Cerebellar nuclear complex (tissue), 1 donor: ENCODE measurements around the gene ICE1.
"Not testable (repeated sequence)": the region's sequence is repeated elsewhere in the genome, so short reads cannot be mapped to it uniquely, and the experiment has no call there.

Source experiments
- DNase-seq, 2 experiments: peaks; one replicate each; lab custom pipeline; 2025; lab: John Stamatoyannopoulos, UW

ICE1 gene

GRCh38 chr5:5421961-5422818 is at the start of gene ICE1:
Gene ICE1 (plus strand): TSS chr5:5422677. CDS start chr5:5422916, 239 bp downstream.
- peak; percentile 92 to 93 for DNase-seq

- DNase-seq = no peak
Observed at GRCh38 chr5:5372930-5373329, 49.5 kb upstream of the ICE1 start.

- DNase-seq = no peak
Observed at GRCh38 chr5:5373351-5373989, 49.0 kb upstream of the ICE1 start.

- no peak for DNase-seq
Observed at GRCh38 chr5:5374009-5374715, 48.3 kb upstream of the ICE1 start.

- no peak for DNase-seq
Observed at GRCh38 chr5:5377780-5378179, 44.7 kb upstream of the ICE1 start.

GRCh38 chr5:5378531-5378930 is 43.9 kb upstream of the ICE1 start:
- DNase-seq = no peak

GRCh38 chr5:5380298-5380697 is 42.2 kb upstream of the ICE1 start:
- DNase-seq = no peak

GRCh38 chr5:5381310-5381913 is 41.1 kb upstream of the ICE1 start:
- peak in 1 of 2 experiments; percentile 38 for DNase-seq

GRCh38 chr5:5383461-5383860 is 39.0 kb upstream of the ICE1 start:
- DNase-seq = no peak

GRCh38 chr5:5384660-5385330 is 37.7 kb upstream of the ICE1 start:
- DNase-seq = no peak

- DNase-seq = no peak
Observed at GRCh38 chr5:5385331-5385662, 37.2 kb upstream of the ICE1 start.

- DNase-seq = no peak
Observed at GRCh38 chr5:5386329-5386728, 36.1 kb upstream of the ICE1 start.

GRCh38 chr5:5387192-5387591 is 35.3 kb upstream of the ICE1 start:
- no peak for DNase-seq

- DNase-seq = no peak
Observed at GRCh38 chr5:5387777-5388176, 34.7 kb upstream of the ICE1 start.

GRCh38 chr5:5390121-5390869 is 32.2 kb upstream of the ICE1 start:
- DNase-seq = not testable (repeated sequence)

GRCh38 chr5:5392504-5392903 is 30.0 kb upstream of the ICE1 start:
- not testable (repeated sequence) for DNase-seq

- DNase-seq = peak in 1 of 2 experiments; percentile 56
Observed at GRCh38 chr5:5394384-5394986, 28.0 kb upstream of the ICE1 start.

- not testable (repeated sequence) for DNase-seq
Observed at GRCh38 chr5:5395093-5395492, 27.4 kb upstream of the ICE1 start.

- DNase-seq = no peak
Observed at GRCh38 chr5:5398071-5398470, 24.4 kb upstream of the ICE1 start.

GRCh38 chr5:5401095-5401494 is 21.4 kb upstream of the ICE1 start:
- DNase-seq = no peak

- DNase-seq = no peak
Observed at GRCh38 chr5:5403741-5404140, 18.7 kb upstream of the ICE1 start.
